ENCODE data around the gene THEM4.
"Not testable (repeated sequence)": the region's sequence is repeated elsewhere in the genome, so short reads cannot be mapped to it uniquely, and the experiment has no call there.

The THEM4 gene

DNA sequence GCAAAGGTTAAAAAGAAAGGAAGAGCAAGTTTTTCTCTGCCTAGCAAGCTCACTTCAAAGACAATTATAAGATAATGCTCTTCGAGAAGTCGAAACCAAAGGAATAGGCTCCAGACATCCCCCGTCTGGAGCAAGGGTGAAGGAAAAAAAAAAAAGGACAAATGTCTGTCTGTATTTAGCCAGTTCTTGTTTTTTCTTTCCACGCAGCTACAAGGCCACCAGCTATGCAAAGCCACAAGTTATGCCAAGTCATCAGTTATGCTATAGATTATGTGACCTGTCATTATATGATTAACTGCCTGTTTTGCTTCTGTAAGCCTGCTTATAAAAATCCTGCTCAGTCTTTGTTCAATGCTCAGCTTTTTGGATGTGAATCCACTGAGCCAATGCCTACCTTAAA, 53.4 kb downstream of the THEM4 start:
- DNase-seq (ENCODE audit: insufficient read length, low spot score) = no peak
- TF ChIP-seq, protein P1, sequence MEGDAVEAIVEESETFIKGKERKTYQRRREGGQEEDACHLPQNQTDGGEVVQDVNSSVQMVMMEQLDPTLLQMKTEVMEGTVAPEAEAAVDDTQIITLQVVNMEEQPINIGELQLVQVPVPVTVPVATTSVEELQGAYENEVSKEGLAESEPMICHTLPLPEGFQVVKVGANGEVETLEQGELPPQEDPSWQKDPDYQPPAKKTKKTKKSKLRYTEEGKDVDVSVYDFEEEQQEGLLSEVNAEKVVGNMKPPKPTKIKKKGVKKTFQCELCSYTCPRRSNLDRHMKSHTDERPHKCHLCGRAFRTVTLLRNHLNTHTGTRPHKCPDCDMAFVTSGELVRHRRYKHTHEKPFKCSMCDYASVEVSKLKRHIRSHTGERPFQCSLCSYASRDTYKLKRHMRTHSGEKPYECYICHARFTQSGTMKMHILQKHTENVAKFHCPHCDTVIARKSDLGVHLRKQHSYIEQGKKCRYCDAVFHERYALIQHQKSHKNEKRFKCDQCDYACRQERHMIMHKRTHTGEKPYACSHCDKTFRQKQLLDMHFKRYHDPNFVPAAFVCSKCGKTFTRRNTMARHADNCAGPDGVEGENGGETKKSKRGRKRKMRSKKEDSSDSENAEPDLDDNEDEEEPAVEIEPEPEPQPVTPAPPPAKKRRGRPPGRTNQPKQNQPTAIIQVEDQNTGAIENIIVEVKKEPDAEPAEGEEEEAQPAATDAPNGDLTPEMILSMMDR (IDR thresholded peaks at IDR 0.05; ENCODE audit: insufficient read depth, missing control alignments) = no peak
- peak; percentile 98 for FAIRE-seq

DNA sequence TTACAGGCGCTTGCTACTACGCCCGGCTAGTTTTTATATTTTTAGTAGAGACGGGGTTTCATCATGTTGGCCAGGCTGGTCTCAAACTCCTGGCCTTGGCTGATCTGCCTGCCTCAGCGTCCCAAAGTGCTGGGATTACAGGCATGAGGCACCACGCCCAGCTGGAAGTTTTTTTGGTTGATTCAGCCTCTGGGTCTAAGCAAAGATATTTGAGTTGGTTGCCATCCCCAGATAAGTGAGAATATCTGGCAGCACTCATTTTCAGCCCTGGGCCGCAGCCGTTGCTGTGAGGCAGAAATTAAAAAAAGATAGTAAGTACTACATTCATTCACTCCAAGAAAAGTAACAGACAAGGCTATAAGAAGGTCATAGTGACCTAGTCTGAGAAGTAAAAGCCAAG, 53.8 kb downstream of the THEM4 start:
- not testable (repeated sequence) for DNase-seq (ENCODE audit: insufficient read length, low spot score); FAIRE-seq

DNA sequence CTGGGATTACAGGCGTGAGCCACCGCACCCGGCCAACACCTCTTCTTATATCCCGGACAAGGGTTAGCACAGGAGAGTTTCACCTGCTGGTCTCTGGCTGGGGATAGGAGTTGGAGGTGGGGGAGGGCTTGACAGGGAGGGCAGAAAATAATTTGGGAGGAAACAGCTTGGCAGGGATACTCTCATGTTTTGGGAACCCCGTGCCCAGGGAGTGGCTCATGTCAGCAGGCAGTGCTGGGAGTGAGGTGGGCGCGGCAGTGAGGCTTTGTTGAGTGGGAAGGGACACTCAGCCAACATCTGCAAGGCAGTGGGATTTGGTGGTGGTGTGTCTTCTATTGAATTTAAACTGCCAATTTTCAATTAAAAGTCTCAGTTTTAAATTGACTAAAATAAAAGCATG, 54.7 kb downstream of the THEM4 start:
- no peak for DNase-seq (ENCODE audit: insufficient read length, low spot score)
- TF ChIP-seq, protein P1 (IDR thresholded peaks at IDR 0.05; ENCODE audit: insufficient read depth, missing control alignments) = no peak
- FAIRE-seq = no peak

DNA sequence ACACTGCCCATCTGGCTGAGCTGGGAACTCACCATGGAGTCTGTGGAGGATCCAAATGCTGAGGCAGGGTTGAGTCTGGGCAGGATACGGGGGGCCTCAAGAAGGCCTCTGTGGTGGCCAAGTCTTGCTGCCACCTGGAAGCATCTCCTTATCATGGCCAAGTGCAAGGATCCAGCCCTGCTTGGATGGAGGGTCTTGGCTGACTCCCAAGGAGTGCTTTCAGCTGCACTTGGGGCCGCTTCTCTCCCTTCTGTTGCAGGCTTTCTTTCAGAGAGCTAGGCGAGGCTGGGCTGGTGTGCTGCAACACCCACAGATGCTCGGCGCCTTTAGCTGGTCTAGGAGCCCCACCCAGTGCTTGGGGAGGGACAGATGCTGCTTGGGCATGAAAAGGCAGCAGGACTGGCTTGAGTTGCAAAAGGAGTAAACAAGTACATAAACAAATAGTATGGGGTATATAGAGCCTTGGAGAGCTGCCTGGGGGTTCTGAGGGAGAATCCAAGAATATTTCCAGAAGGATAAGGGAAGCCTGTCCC, 55.8 kb downstream of the THEM4 start, which contains the start of gene THEM5:
Gene THEM5 (minus strand): TSS at position 302 of the 533 bp plus-strand sequence. CDS start 147 bp downstream, at position 155.
- TF ChIP-seq, protein P1 (IDR thresholded peaks at IDR 0.05; ENCODE audit: insufficient read depth, missing control alignments) = no peak
- DNase-seq (ENCODE audit: insufficient read length, low spot score) (no peak), FAIRE-seq (no peak)

DNA sequence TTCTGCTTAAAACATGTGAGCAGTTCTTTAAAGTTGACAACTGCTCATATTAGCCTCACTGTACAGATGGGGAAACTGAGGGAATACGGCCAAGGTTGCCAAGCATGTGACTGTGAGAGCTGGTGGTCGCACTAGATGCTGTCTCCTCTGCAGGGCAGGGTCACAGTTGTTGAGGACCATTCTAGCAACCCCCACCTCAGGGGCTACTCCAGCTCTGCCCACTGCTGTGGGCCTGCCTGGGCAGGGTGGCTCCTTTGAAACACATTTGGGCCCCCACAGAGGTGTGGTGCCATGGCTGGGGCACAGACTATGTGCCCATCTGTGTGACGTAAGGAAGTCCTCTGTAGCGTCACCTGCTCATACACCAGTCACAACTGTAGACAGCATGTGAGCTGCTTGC, 56.6 kb downstream of the THEM4 start:
- TF ChIP-seq, protein P1 (IDR thresholded peaks at IDR 0.05; ENCODE audit: insufficient read depth, missing control alignments) = no peak
- DNase-seq (ENCODE audit: insufficient read length, low spot score) = peak; percentile 11
- no peak for FAIRE-seq

DNA sequence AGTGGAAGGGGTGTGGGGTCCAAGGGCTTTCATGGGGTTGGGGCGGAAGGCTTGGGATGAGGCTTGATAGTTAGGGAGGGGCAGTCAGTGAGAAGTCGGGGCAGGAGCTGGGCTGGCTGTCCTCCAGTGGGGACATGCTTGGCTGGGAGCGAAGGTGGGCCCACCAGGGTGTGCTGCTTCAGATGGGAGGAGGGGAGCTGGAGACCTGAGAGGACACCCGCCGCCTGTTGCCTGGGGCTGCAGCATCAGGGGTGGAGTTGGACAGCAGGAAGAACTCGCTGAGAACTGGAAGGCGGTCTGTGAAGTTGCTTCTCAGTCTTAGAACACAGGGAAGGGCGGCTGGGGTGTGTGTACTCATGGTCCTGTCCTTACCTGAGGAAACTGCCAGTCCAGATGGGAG, 57.4 kb downstream of the THEM4 start:
- TF ChIP-seq, protein P1 (IDR thresholded peaks at IDR 0.05; ENCODE audit: insufficient read depth, missing control alignments) = no peak
- no peak for DNase-seq (ENCODE audit: insufficient read length, low spot score)
- FAIRE-seq = no peak

DNA sequence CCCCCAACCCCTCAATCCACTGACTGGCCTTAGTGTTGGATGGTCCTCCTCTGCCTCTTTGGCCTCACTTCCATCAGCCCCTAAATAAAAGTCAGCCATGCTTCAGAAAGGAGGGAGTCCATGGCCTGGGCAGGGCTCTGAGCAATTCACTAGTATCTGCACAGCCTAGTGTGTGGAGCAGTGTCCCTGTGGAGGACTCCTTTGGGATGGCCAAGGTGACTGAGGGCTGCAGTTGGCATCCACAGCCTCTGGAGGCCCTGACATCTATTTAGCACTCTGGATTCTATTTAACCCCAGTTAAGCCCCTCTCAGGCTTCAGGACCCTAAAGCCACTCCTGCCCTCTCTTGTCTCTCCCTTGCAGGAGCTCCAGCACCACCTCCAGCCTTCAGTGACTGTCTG, 59.4 kb downstream of the THEM4 start:
- DNase-seq (ENCODE audit: insufficient read length, low spot score) = no peak
- FAIRE-seq = no peak
- TF ChIP-seq, protein P1 (IDR thresholded peaks at IDR 0.05; ENCODE audit: insufficient read depth, missing control alignments) = no peak

DNA sequence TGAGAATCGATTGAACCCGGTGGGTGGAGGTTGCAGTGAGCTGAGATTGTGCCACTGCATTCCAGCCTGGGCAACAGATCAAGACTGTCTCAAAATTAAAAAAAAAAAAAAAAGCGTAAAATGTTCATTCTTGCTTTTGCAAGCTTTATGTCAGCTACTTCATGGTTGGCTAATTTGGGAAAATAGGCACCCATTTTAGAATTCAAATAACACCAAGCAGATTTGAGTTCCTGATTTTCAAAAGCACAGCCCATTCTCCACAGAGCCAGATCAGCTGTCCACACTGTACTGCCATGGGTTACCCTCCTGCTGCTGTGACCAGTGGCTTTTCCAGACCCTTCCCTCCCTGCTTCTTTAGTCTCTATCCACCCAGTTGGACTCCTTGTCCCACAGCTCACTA, 60.2 kb downstream of the THEM4 start:
- TF ChIP-seq, protein P1 (IDR thresholded peaks at IDR 0.05; ENCODE audit: insufficient read depth, missing control alignments) = no peak
- DNase-seq (ENCODE audit: insufficient read length, low spot score) = no peak
- no peak for FAIRE-seq

All from D721Med (cell line).